GM12891 (cell line): ENCODE measurements around the gene ADD1.

Experiments used
- POLR2A ChIP-seq: IDR thresholded peaks from 2 replicates; pipeline ENCODE4 v1.6.1; 2011; ENCODE audit warnings: low read depth, low read length, control low read depth
- POLR2AphosphoS5 ChIP-seq: IDR thresholded peaks from 2 replicates; pipeline ENCODE4 v1.6.1; 2011; ENCODE audit warnings: low read depth, low read length, control low read depth

GRCh38 chr4:2901186-2901585 lies 57.5 kb downstream of the ADD1 start:
- TF ChIP-seq POLR2A, result no peak
- no peak for TF ChIP-seq POLR2AphosphoS5
